GM19397 (cell line): ENCODE results near the gene INTS3.
A peak's percentile ranks its signal among the peaks of the same experiment; 100 is the strongest.
"Not testable (repeated sequence)": the region's sequence is repeated elsewhere in the genome, so short reads cannot be mapped to it uniquely, and the experiment has no call there.

Source experiments
- ATAC-seq: cut with Tn5 transposase; IDR thresholded peaks from one replicate; pipeline ENCODE4 v1.9.1; 2021; ENCODE audit warnings: mild to moderate bottlenecking, moderate library complexity; ENCODE audit not compliant: unreplicated experiment

The INTS3 gene

GRCh38 chr1:153778051-153778823 lies 50.4 kb downstream of the INTS3 start:
- ATAC-seq: no peak

- no peak for ATAC-seq
Observed at GRCh38 chr1:153778824-153779519, 51.1 kb downstream of the INTS3 start.

- no peak for ATAC-seq
Observed at GRCh38 chr1:153779781-153780541, 52.1 kb downstream of the INTS3 start.

- no peak for ATAC-seq
Observed at GRCh38 chr1:153780551-153780950, 52.7 kb downstream of the INTS3 start.

GRCh38 chr1:153782648-153783047 lies 54.8 kb downstream of the INTS3 start:
- not testable (repeated sequence) for ATAC-seq

- peak; percentile 87 for ATAC-seq
Observed at GRCh38 chr1:153783233-153784190, 55.7 kb downstream of the INTS3 start.

GRCh38 chr1:153786038-153786790 lies 58.4 kb downstream of the INTS3 start:
- no peak for ATAC-seq

- ATAC-seq: no peak
Observed at GRCh38 chr1:153789478-153790034, 61.7 kb downstream of the INTS3 start.

- no peak for ATAC-seq
Observed at GRCh38 chr1:153790313-153790965, 62.6 kb downstream of the INTS3 start.

- peak; percentile 68 for ATAC-seq
Observed at GRCh38 chr1:153790966-153791647, 63.3 kb downstream of the INTS3 start.

GRCh38 chr1:153791648-153792253 lies 63.9 kb downstream of the INTS3 start:
- ATAC-seq: no peak

GRCh38 chr1:153792631-153793041 lies 64.8 kb downstream of the INTS3 start:
- ATAC-seq: no peak

GRCh38 chr1:153793261-153793972 lies 65.6 kb downstream of the INTS3 start:
- ATAC-seq: no peak

GRCh38 chr1:153793973-153794615 lies 66.2 kb downstream of the INTS3 start:
- no peak for ATAC-seq

- ATAC-seq: no peak
Observed at GRCh38 chr1:153794624-153795329, 66.9 kb downstream of the INTS3 start.

- no peak for ATAC-seq
Observed at GRCh38 chr1:153795330-153795837, 67.5 kb downstream of the INTS3 start.
